Breast epithelium (tissue), 4 donors: ENCODE data around the gene TM4SF4. TPM values are rescaled to one million over a fixed set of nuclear protein-coding genes. Genes with fewer than 3 reads are reported as not detected.
A peak's percentile ranks its signal among the peaks of the same experiment; 100 is the strongest.

Experiments
- DNase-seq, 2 donors: peaks; one replicate each; pipeline ENCODE4 v3.0.0-alpha.2; 2019; ENCODE audit warnings: low spot score in 2 of 2
- H3K27ac ChIP-seq, 2 donors: fragments of 200-600 bp; sonication (generic) in 1 of 2; one replicate each; pipeline ENCODE4 v1.5.1; 2016 to 2019; ENCODE audit warnings: mild to moderate bottlenecking in 1 of 2
- H3K27me3 ChIP-seq, 2 donors: fragments of 200-600 bp; sonication (generic) in 1 of 2; one replicate each; pipeline versions ENCODE4 v1.5.1 to v1.6.0; 2017 to 2019; ENCODE audit warnings: control low read depth in 1 of 2, mild to moderate bottlenecking in 1 of 2
- H3K36me3 ChIP-seq: fragments of 200-600 bp; one replicate; pipeline ENCODE4 v1.5.1; 2019
- H3K4me1 ChIP-seq, 2 donors: fragments of 200-600 bp; sonication (generic); one replicate each; pipeline ENCODE4 v1.5.1; 2016 to 2019; ENCODE audit warnings: control low read depth in 1 of 2
- H3K4me3 ChIP-seq, 3 donors: fragments of 200-600 bp; sonication (generic); 1 replicate in 2 of 3; 2 replicates in 1 of 3; pipeline ENCODE4 v1.5.1; 2016 to 2019; ENCODE audit warnings: mild to moderate bottlenecking in 3 of 3, moderate library complexity in 2 of 3
- H3K9me3 ChIP-seq, 2 donors: fragments of 200-600 bp; sonication (generic) in 1 of 2; one replicate each; pipeline ENCODE4 v1.5.1; 2016 to 2019; ENCODE audit warnings: control low read depth in 1 of 2
- CTCF ChIP-seq, 3 donors: fragments of 450-650 bp; IDR thresholded peaks; one replicate each; pipeline ENCODE4 v1.5.1; 2016 to 2017; ENCODE audit warnings: antibody characterized with exemption in 3 of 3, mild to moderate bottlenecking in 3 of 3, moderate library complexity in 3 of 3
- POLR2A ChIP-seq: fragments of 450-650 bp; IDR thresholded peaks from one replicate; pipeline ENCODE4 v1.6.1; 2016; ENCODE audit warnings: antibody characterized with exemption, mild to moderate bottlenecking, moderate library complexity
- POLR2AphosphoS5 ChIP-seq, 3 donors: sonication (generic); formaldehyde crosslinking; IDR thresholded peaks; one replicate each; pipeline ENCODE4 v1.6.1; 2017; ENCODE audit warnings: antibody characterized with exemption in 3 of 3
- intact Hi-C: fragments of 100-400 bp; cut with DNase I; formaldehyde crosslinking; loops from one replicate; pipeline ENCODE4 v1.15.1; 2023; ENCODE audit warnings: low total_unique reads
- total RNA-seq, 3 donors: library from RNA; depleted of rRNA; stranded (reverse); fragments of >200 nt; gene quantifications; one replicate each; pipeline ENCODE4 v1.1.0, GENCODE V29; 2016

TM4SF4 gene
- total RNA-seq, 3 donors from 2014 or later: 1.6 TPM; not detected in 2

GRCh38 chr3:149473357-149474249, 894 bp upstream of the TM4SF4 start:
- TF ChIP-seq POLR2AphosphoS5 (IDR thresholded peaks at IDR 0.05) (no peak), POLR2A (no peak), CTCF (IDR thresholded peaks at IDR 0.05) (no peak)
- no peak overlapping the region for H3K4me3 ChIP-seq
- peak; percentile 74 to 78 for DNase-seq
- no peaks in the 10 kb centered on the region for H3K27me3 ChIP-seq
- H3K9me3 ChIP-seq: no peaks in the 10 kb centered on the region
- no peaks in the 10 kb centered on the region for H3K4me1 ChIP-seq
- peak overlapping the region; percentile 22 to 71 for H3K27ac ChIP-seq
- H3K36me3 ChIP-seq: no peaks in the 10 kb centered on the region
- intact Hi-C loops: loop anchor here (10.0 kb wide), 1 partner anchor 99 kb away; the partner anchor contains the start of gene TM4SF1

GRCh38 chr3:149475451-149476060, 1.1 kb downstream of the TM4SF4 start:
- no peaks in the 10 kb centered on the region for H3K9me3 ChIP-seq
- DNase-seq: no peak
- no peaks in the 10 kb centered on the region for H3K4me1 ChIP-seq
- no peaks in the 10 kb centered on the region for H3K27me3 ChIP-seq
- TF ChIP-seq POLR2A: no peak
- TF ChIP-seq POLR2AphosphoS5 (IDR thresholded peaks at IDR 0.05): no peak
- TF ChIP-seq CTCF (IDR thresholded peaks at IDR 0.05): no peak
- no peak overlapping the region for H3K4me3 ChIP-seq
- H3K36me3 ChIP-seq: no peaks in the 10 kb centered on the region
- intact Hi-C loops: loop anchor here (10.0 kb wide), 1 partner anchor 101 kb away; the partner anchor contains the start of gene TM4SF1
- no peak overlapping the region for H3K27ac ChIP-seq

- H3K27ac ChIP-seq: no peak overlapping the region
- H3K4me1 ChIP-seq: no peaks in the 10 kb centered on the region
- no peaks in the 10 kb centered on the region for H3K36me3 ChIP-seq
- no peak for DNase-seq
- no peaks in the 10 kb centered on the region for H3K27me3 ChIP-seq
- no peak overlapping the region for H3K4me3 ChIP-seq
- H3K9me3 ChIP-seq: no peaks in the 10 kb centered on the region
- no peak for TF ChIP-seq POLR2AphosphoS5 (IDR thresholded peaks at IDR 0.05)
- TF ChIP-seq CTCF (IDR thresholded peaks at IDR 0.05): no peak
- TF ChIP-seq POLR2A: no peak
- intact Hi-C loops: loop anchor here (10.0 kb wide), 1 partner anchor 101 kb away; the partner anchor contains the start of gene TM4SF1
These were observed 1.7 kb downstream of the TM4SF4 start for GRCh38 chr3:149476225-149476624.

- Histone ChIP-seq H3K27ac (peak overlapping the region; percentile 44 to 62), H3K9me3 (no peaks in the 10 kb centered on the region), H3K27me3 (no peaks in the 10 kb centered on the region), H3K4me3 (no peak overlapping the region), H3K36me3 (no peaks in the 10 kb centered on the region), H3K4me1 (no peaks in the 10 kb centered on the region)
- no peak for DNase-seq
- intact Hi-C loops: loop anchor here (10.0 kb wide), 1 partner anchor 105 kb away; the partner anchor contains the start of gene TM4SF1
- TF ChIP-seq POLR2A: no peak
- no peak for TF ChIP-seq POLR2AphosphoS5 (IDR thresholded peaks at IDR 0.05)
- no peak for TF ChIP-seq CTCF (IDR thresholded peaks at IDR 0.05)
These were observed 5.3 kb downstream of the TM4SF4 start for GRCh38 chr3:149479621-149480325.
